Suppressor macrophage (primary cell): ENCODE measurements around the gene SUCNR1.
A peak's percentile ranks its signal among the peaks of the same experiment; 100 is the strongest.
"Not testable (repeated sequence)": the region's sequence is repeated elsewhere in the genome, so short reads cannot be mapped to it uniquely, and the experiment has no call there.

Experiments
- DNase-seq, 4 experiments: peaks; one replicate each; pipeline ENCODE4 v3.0.0-alpha.2; 2020 to 2022
- total RNA-seq, 17 experiments: gene quantifications; one replicate each; lab custom pipeline; 2026; ENCODE audit warnings: mixed read lengths in 6 of 17, inconsistent platforms in 3 of 17; lab: John Stamatoyannopoulos, UW

The SUCNR1 gene
- 34.4 to 222 (median 105) reads per million in 17 experiments for total RNA-seq

DNA sequence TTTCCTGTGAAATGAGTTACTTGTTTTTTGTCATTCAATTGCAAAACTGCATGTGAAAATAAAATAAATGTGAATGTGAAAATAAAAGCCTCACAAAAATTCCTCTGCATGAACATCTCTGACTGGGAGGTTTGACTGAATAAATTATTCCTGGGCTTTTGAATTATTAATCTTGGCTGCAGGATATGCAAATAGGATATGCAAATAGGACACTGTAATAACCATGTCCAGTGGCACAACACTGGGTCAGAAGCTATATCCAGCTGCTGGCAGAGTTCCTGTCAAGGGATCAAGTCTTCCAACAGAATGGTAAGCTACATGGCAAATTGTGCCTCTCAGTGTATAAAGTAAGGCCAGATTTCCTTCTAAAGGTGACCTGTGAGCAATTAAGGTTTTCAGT is at the start of gene SUCNR1:
SUCNR1 (plus strand) TSS at position 246 of the 400 bp plus-strand sequence. CDS start 6,250 bp downstream, outside the sequence.
- DNase-seq, result peak; percentile 75 to 80 (median 78)

GRCh38 chr3:151827816-151828215 is 45.6 kb upstream of the SUCNR1 start:
- no peak for DNase-seq

DNA sequence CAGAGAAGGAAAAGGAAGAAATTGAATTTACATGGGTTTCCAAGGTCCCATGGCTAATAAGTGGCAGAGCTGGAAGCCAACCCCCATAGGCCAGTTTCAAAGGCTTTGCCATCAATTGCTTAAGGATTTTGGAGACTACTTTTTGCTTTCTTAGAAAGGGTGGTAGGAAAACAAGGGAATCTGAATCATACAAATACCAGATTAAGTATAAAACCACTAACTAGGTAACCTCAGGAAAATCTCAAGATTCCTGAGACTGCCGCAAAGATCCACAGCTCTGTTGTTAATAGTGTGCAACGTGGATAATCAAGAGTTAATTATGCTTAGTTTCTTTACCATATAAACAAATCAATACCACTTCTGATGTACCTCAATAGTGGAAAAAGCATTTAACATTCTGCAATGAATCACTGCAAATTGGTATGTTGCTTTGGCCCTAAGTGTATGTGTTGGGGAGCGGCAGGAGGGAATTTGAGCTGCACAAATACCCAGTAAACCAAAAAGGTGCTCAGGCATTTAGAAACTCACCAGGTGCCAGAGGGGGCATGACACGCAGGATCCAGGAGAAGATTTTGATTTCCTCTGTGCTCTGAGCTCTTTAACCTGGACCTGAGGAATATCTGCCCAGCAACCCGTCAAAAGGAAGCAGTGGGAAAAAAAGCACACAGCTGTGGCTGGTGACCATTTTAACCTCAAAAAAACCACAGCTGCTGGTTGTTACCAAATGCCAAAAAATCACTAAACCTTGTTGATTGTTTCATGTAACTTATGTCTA is 37.5 kb upstream of the SUCNR1 start:
- DNase-seq, result peak in 1 of 4 experiments; percentile 7

DNA sequence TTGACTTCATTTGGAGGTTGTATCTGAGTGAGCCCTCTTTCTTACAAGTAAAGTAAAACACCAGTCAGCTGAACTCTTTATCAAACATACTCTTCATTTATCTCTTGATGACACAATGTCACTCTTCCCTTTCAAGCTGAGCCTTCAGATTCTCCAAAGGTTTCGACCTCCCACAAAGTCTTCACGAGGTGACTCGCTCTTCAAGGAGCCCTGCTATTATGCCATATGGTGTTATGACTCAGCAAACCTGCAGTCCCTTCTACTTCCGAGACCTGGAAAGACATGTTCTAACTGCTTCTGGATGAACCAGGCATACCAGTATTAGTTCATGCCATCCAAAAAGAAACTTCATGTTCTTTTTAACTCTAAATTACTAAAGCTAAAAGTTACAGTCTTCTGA is 36.4 kb upstream of the SUCNR1 start:
- DNase-seq, result peak; percentile 27 to 65 (median 54)

DNA sequence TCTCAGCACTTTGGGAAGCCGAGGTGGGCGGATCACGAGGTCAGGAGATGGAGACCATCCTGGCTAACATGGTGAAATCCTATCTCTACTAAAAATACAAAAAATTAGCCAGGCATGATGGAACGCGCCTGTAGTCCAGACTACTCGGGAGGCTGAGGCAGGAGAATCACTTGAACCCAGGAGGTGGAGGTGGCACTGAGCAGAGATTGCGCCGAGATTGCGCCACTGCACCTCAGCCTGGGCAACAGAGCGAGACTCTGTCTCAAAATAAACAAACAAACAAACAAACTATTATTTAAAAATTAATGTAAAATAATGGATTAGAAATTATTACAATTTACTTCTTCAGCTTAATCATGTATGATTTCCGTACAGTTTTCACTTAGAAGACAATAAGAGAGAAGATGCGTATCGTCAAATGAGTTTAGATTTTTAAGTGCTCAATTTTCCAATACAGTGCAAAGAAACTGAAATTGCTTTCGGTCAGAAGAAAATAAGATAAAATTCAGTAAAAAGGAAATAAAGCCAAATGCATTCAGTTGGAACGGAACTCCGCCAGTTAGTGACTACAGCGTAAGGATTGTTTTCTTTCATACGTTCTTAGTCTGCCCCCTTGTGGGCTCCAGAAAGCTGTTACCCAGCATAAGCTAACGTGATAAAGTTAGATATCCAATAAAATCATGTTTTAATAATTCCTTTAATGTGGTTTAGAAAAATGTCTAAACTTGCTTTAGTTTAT is 34.7 kb upstream of the SUCNR1 start:
- DNase-seq, result peak; percentile 77 to 94 (median 86)

GRCh38 chr3:151839313-151839631 is 34.2 kb upstream of the SUCNR1 start:
- DNase-seq, result no peak

DNA sequence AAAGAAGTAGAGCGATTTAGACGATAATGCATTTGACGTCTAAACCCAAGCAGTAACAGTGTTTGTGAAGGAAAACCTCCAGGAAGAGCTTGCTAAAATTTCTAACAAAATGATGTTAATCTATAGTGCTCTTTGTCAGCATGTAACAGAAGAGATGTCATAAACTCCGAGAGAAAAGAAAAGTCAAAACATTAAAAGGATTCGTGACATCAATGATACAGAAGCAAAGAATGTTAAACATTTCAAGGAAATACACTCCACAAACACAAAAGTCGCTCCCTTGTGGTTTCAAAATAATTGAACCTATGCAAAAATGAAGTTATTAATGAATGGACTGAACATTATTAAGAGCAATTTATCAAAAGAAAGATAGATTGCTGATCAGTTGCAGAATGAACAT is 31.6 kb upstream of the SUCNR1 start:
- no peak for DNase-seq

DNA sequence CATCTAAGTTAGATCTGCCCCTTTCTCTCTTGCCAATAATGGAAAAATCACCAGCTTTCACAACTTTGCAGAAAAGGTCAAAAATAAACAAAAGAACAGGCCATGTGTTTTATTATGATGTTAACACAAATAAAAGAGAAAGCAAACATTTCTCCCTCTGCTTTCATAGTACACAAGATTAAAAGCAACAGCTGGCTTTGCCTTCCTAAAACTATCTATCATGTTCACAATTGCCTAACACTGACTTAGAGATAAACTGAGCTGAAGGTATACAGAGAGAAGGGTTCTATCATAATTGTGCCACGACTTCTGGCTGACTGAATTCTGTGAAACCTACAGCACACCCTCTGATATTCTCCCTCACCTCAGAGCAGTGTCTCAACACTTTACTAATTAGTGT is 30.2 kb upstream of the SUCNR1 start:
- DNase-seq, result no peak

DNA sequence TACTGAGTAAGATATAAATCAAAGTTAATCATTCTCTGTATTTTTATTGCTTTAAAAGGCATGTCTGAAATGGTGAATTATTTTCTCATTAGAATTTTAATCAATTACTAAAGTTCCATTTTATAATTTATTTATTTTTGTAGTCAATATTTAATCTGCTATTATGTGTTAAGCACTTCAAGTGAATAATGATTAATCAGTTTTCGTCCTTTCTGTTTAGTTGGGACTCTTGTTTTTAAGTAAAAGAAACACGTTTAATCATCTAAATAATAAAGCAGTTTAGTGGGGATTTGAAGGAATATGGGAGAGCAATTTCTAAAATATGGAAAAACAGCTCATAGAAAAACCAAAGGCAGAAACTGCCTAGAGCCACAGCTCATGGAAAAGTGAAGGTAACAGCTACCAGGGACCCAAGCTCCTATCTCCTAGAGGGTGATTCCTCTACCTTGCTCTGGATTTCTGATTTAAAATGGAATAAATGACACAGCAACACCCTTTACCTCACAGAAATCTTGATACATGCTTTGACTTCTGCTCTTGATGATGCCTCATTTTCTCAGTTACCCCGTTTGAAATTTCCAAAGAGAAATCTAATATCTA is 28.0 kb upstream of the SUCNR1 start:
- DNase-seq, result no peak

GRCh38 chr3:151850065-151850464 is 23.4 kb upstream of the SUCNR1 start:
- not testable (repeated sequence) for DNase-seq

DNA sequence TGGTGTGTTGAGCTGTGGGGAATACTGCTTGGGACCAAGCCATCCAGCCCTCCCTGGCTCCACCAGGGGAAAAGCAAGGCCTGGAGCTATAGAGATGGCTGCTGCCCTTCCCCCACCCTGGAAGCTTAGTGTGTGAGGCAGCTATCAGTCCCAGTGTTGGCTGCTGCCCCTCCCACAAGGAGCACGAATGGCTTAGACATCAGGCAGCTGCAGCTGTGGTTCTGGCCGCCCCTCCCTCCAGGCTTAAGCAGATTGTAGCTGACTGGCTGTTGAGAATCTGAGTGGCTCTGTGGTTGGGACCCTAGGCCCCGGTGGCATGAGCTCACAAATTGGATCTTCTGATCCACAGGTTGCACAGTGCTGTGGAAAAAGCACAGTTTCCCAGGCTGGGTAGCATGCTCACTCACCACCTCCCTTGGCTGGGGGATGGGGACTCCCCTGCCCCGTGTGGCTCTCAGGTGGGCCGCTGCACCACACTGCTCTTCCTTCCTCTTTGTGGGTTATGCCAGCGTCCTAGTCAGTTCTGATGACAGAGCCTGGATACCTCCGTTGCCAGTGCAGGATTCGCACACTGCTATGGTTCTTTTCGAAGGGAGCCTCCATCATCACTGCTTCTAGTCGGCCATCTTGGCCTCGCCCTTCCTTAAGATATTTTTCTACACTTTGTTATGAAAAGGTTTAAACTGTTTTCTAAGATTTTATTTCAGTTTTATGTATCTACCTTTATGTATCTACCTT is 21.2 kb upstream of the SUCNR1 start:
- DNase-seq, result no peak

- no peak for DNase-seq
Observed at GRCh38 chr3:151856118-151856517, 17.3 kb upstream of the SUCNR1 start.

DNA sequence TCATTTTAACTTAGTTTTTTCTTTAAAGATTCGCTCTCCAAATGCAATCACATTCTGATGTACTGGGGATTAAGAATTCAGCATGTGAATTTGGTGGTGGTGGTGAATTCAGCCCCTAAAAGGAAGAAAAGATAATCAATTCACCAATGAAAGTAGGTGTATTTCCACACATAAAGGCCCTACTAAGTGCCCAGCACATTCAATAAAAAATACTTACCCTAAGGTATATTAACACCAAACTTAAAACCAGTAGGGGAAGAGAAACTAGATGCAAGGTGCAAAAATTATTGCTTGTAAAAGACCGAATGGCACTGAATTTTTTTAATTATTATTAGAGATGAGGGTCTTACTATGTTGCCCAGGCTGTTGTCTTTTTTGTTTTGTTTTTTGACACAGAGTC is 16.8 kb upstream of the SUCNR1 start:
- no peak for DNase-seq

- no peak for DNase-seq
Observed at GRCh38 chr3:151859233-151859673, 14.2 kb upstream of the SUCNR1 start.

DNA sequence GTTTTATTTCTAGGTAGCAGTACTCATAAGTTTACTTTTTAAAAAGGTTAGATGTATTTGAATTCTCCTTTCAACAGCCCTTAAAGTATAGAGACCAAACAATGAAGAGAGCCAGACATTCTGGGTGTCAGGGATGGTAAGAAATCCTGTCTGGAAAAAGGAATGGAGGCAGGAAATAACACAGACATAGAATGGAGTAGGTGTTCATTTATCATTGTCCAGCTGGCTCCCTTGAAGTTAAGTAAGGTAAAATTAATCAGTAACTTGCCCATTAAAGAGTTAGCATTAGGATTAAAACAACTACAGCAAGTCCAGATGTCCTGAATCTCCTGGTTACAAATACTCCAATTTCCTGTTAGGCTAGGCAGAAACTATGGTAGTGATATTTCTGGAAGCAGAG is 13.5 kb upstream of the SUCNR1 start:
- DNase-seq, result no peak

GRCh38 chr3:151863611-151864010 is 9.8 kb upstream of the SUCNR1 start:
- DNase-seq, result no peak

DNA sequence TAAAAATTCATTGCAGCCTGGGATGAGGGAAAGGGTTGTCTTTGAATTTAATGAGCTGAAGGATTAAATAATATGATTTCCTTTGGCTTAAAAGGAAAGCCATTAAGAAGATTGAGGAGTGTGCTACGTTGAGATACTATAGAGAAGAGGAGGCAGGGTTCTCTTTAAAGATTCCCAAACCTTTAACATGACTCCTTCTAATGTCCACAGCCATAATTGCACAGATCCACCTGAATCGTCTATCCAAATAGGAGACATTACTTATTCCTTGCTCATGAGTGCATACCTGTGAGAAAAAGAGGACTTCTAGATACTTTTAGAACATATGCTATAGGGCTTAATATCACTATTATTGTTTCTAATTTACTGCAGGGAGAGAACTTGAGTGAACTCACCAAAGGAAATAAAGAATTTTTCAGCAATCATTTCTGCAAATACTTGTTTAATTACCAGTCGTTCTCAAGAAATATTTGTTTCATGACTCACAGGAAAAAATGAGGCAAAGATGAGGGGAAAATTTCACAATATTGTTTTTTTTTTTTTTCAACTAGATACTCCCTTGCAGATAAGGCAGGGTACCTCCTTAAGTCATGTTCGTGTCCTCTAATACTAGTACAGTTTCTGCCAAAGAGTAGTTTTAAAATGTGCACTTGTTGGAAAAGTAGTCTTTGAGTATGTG is 8.9 kb upstream of the SUCNR1 start:
- peak in 1 of 4 experiments; percentile 20 for DNase-seq

DNA sequence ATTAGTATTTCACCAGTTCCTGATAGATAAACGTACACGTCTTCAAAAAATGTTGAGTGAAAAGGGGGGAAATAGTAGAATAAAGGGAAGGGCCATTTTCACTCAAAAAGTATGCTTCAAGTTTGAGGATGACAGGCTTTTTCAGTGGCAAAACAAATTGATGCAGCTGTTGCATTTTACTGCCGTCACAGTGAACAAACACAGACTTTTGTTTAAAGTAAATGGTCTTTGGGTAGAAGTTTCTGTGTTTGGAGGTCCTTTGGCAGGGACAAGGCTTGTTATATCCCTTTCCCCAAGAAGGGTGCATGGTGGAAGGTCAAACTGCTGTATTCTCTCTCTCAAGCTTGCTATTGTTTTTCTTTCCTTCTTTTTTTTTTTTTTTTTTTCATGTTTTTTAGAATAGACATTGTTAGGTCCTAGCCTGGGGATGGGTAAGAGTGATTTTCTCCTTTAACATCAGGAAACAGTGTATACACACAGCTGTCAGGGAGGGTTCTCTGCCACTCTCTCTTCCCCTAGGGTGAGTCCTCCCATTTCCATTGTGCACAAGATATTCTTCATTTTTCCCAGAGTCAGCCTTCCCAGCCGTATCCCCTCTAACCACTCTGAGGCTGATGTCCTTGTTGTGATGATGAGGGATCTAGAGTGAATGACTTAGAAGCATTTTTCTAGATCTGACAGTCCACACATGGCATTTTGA is 6.6 kb upstream of the SUCNR1 start:
- DNase-seq, result no peak

- no peak for DNase-seq
Observed at GRCh38 chr3:151867666-151868065, 5.8 kb upstream of the SUCNR1 start.

- DNase-seq, result no peak
Observed at GRCh38 chr3:151869181-151869580, 4.3 kb upstream of the SUCNR1 start.

- peak; percentile 85 to 99 (median 92) for DNase-seq
Observed at GRCh38 chr3:151871639-151872468, 1.6 kb upstream of the SUCNR1 start.
